ENCODE results near the gene LRAT. TPM values are rescaled to one million over a fixed set of nuclear protein-coding genes. Genes with fewer than 3 reads are reported as not detected.
A peak's percentile ranks its signal among the peaks of the same experiment; 100 is the strongest.

Gene LRAT
- total and polyA plus RNA-seq, 2 of the 8 experiments (the other 6 are each of a cell fraction or from before 2014, with no cell fraction given): 4.3 to 10.3 TPM

- Histone ChIP-seq H2BK12ac (ENCODE audit: low read depth, low read length) (no peak overlapping the region), H3K27me3 (replicated peaks in 1 of 4; ENCODE audit: control insufficient read depth in 3 of 4, extremely low read depth in 1 of 4, insufficient read depth in 3 of 4, low read length in 3 of 4) (no peaks in the 10 kb centered on the region), H4K91ac (replicated peaks; ENCODE audit: insufficient read length, low read length) (no peak overlapping the region), H3K4ac (replicated peaks; ENCODE audit: insufficient read length, low read depth, low read length) (no peak overlapping the region), H3K4me2 (ENCODE audit: insufficient read depth in 1 of 2, low read depth in 2 of 2, low read length in 2 of 2) (no peak overlapping the region), H2BK5ac (ENCODE audit: low read depth, low read length) (no peak overlapping the region), H2BK20ac (ENCODE audit: low read length) (no peak overlapping the region), H4K8ac (ENCODE audit: extremely low read depth, insufficient read depth, low read length) (no peak overlapping the region), H2AFZ (ENCODE audit: low read length) (no peak overlapping the region), H2BK120ac (replicated peaks; ENCODE audit: low read depth, low read length) (no peak overlapping the region), H3K9ac (replicated peaks in 1 of 4; ENCODE audit: extremely low read depth in 1 of 4, low read depth in 3 of 4, low read length in 3 of 4) (no peak overlapping the region), H2AK5ac (ENCODE audit: low read depth, low read length) (no peak overlapping the region), H3K79me1 (ENCODE audit: low read depth, low read length) (no peaks in the 10 kb centered on the region), H3K14ac (ENCODE audit: insufficient read length) (no peak overlapping the region), H4K5ac (ENCODE audit: insufficient read length, low read depth, low read length) (no peak overlapping the region), H3K27ac (ENCODE audit: low read depth, low read length) (no peak overlapping the region), H3K79me2 (ENCODE audit: control insufficient read depth in 1 of 2, insufficient read depth in 2 of 2, low read length in 2 of 2) (no peaks in the 10 kb centered on the region), H3K36me3 (ENCODE audit: control insufficient read depth in 2 of 4, insufficient read depth in 4 of 4, low read length in 3 of 4) (no peaks in the 10 kb centered on the region), H2BK15ac (ENCODE audit: low read length) (no peak overlapping the region), H3K56ac (replicated peaks; ENCODE audit: insufficient read length, low read depth, low read length) (no peak overlapping the region), H3K18ac (ENCODE audit: extremely low read depth, low read length) (no peak overlapping the region), H4K20me1 (replicated peaks in 1 of 2; ENCODE audit: control insufficient read depth in 1 of 2, insufficient read depth in 2 of 2, low read length in 2 of 2) (no peaks in the 10 kb centered on the region), H3K4me1 (replicated peaks in 1 of 4; ENCODE audit: control insufficient read depth in 3 of 4, insufficient read depth in 4 of 4, low read length in 3 of 4) (peaks cover 0 to 6% (median 4%) of the 10 kb centered on the region in 4 experiments; a peak in 3 of 7 replicates), H3K4me3 (ENCODE audit: extremely low read depth in 1 of 4, insufficient read depth in 2 of 4, low read depth in 3 of 4, low read length in 4 of 4) (no peak overlapping the region), H3K9me3 (ENCODE audit: insufficient read depth in 2 of 2, low read depth in 1 of 2, low read length in 1 of 2) (no peaks in the 10 kb centered on the region), H3K23me2 (ENCODE audit: low read depth, low read length) (no peaks in the 10 kb centered on the region), H3K23ac (ENCODE audit: insufficient read length) (no peak overlapping the region)
- WGBS, 2 experiments (ENCODE audit: extremely low coverage in 1 of 2, insufficient coverage in 1 of 2, insufficient read length in 1 of 2, insufficient replicate concordance in 2 of 2, low coverage in 1 of 2, low lambda C conversion rate in 2 of 2, missing lambda C conversion rate in 1 of 2): 32% methylated on average over 3 of the region's 3 CpGs; no CpG with 5 or more reads in 1 of the 2 experiments
- FAIRE-seq: no peak
- TF ChIP-seq BACH1 (IDR thresholded peaks at IDR 0.05; ENCODE audit: low read length): no peak
- TF ChIP-seq, protein P1, sequence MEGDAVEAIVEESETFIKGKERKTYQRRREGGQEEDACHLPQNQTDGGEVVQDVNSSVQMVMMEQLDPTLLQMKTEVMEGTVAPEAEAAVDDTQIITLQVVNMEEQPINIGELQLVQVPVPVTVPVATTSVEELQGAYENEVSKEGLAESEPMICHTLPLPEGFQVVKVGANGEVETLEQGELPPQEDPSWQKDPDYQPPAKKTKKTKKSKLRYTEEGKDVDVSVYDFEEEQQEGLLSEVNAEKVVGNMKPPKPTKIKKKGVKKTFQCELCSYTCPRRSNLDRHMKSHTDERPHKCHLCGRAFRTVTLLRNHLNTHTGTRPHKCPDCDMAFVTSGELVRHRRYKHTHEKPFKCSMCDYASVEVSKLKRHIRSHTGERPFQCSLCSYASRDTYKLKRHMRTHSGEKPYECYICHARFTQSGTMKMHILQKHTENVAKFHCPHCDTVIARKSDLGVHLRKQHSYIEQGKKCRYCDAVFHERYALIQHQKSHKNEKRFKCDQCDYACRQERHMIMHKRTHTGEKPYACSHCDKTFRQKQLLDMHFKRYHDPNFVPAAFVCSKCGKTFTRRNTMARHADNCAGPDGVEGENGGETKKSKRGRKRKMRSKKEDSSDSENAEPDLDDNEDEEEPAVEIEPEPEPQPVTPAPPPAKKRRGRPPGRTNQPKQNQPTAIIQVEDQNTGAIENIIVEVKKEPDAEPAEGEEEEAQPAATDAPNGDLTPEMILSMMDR (IDR thresholded peaks at IDR 0.05; ENCODE audit: control extremely low read depth in 1 of 3, insufficient read depth in 1 of 3, low read depth in 1 of 3, low read length in 3 of 3): peak in 2 of 3 experiments; percentile 4 to 38; a peak in 2 of 4 replicates
- peak; percentile 28 to 35 for TF ChIP-seq RAD21 (IDR thresholded peaks at IDR 0.05 in 1 of 2, conservative IDR thresholded peaks at IDR 0.05 in 1 of 2; ENCODE audit: low read depth in 2 of 2, low read length in 2 of 2)
- POLR2A ChIA-PET (ENCODE audit: partially characterized antibody): interaction anchor here (3.1 kb wide), 1 partner anchor 23 kb away, joined by 17 read pairs; the partner anchor contains the start of gene LRAT
- DNase-seq (ENCODE audit: low read depth in 1 of 2, low spot score in 2 of 2): no peak
- CTCF ChIA-PET (ENCODE audit: partially characterized antibody): interaction anchor here (1.2 to 2.8 kb wide), 3 partner anchors 13 to 83 kb away, joined by 3 to 14 read pairs (median 3); no protein-coding TSS in a partner anchor
Measured at GRCh38 chr4:154720618-154721267, 23.1 kb upstream of the LRAT start.
